Erythroblast (primary cell): ENCODE results near the gene BLID.

Source experiments
- GATA1 ChIP-seq: IDR thresholded peaks from 2 replicates; pipeline ENCODE4 v1.6.1; 2011; ENCODE audit warnings: low read depth, mild to moderate bottlenecking, control low read depth, low read length, moderate library complexity
- POLR2A ChIP-seq: IDR thresholded peaks from 2 replicates; pipeline ENCODE4 v1.6.1; 2011; ENCODE audit warnings: mild to moderate bottlenecking, low read length

DNA sequence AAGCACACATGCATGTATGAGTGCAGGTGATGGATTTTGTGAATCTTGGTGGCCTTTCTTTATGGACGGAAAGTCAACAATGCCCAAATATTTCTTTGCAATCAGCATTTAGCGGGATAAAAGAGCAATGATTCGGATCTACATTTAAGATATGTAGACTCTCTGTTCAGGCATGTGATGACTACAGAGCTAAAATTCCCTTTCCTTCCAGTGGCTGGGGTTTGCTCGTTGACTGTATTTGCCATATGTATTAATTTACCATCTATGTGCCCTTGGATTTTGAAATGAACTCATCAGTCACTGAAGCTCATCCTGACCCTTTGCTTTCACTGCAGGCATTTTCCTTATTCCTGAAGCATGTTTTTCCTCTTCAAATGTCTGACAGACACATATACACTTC lies 13.6 kb downstream of the BLID start:
- TF ChIP-seq POLR2A (no peak), GATA1 (no peak)
